DOHH2 (cell line): Measurements from ENCODE around the gene ABCF2.

Source experiments
- H3F3A ChIP-seq: fragments of 200-600 bp; sonication (generic), shearing (Covaris generic); 2 replicates; pipeline ENCODE4 v1.6.0; 2016; ENCODE audit warnings: antibody characterized with exemption, mild to moderate bottlenecking; ENCODE audit not compliant: control insufficient read depth, insufficient read depth
- H3K27ac ChIP-seq: fragments of 200-600 bp; sonication (generic); 2 replicates; pipeline ENCODE4 v1.5.1; 2014; ENCODE audit warnings: low read depth, mild to moderate bottlenecking, low read length, moderate library complexity
- H3K27me3 ChIP-seq: fragments of 200-600 bp; sonication (generic); 2 replicates; pipeline ENCODE4 v1.6.1; 2014; ENCODE audit warnings: mild to moderate bottlenecking, low read length, mixed read lengths; ENCODE audit not compliant: control insufficient read depth
- H3K36me3 ChIP-seq: fragments of 200-600 bp; sonication (generic); 2 replicates; pipeline ENCODE4 v1.6.1; 2014; ENCODE audit warnings: mild to moderate bottlenecking, low read length, moderate library complexity, mixed read lengths; ENCODE audit not compliant: control insufficient read depth
- H3K4me1 ChIP-seq: fragments of 200-600 bp; sonication (generic); 2 replicates; pipeline ENCODE4 v1.6.1; 2014; ENCODE audit warnings: mild to moderate bottlenecking, low read length, mixed read lengths; ENCODE audit not compliant: control insufficient read depth
- H3K4me2 ChIP-seq: fragments of 200-600 bp; sonication (generic); 2 replicates; pipeline ENCODE4 v1.6.0; 2014; ENCODE audit warnings: mild to moderate bottlenecking, low read length, moderate library complexity
- H3K4me3 ChIP-seq: fragments of 200-600 bp; sonication (generic); 2 replicates; pipeline ENCODE4 v1.5.1; 2014; ENCODE audit warnings: mild to moderate bottlenecking, low read length, mixed read lengths
- H3K79me2 ChIP-seq: fragments of 200-600 bp; sonication (generic); 2 replicates; pipeline ENCODE4 v1.6.1; 2014; ENCODE audit warnings: mild to moderate bottlenecking, low read length, mixed read lengths; ENCODE audit not compliant: control insufficient read depth
- H3K9me2 ChIP-seq: fragments of 200-600 bp; sonication (generic); replicated peaks from 2 replicates; pipeline ENCODE4 v1.6.1; 2014; ENCODE audit warnings: mild to moderate bottlenecking, low read length, mixed read lengths; ENCODE audit not compliant: control insufficient read depth
- H3K9me3 ChIP-seq: fragments of 200-600 bp; sonication (generic); 2 replicates; pipeline ENCODE4 v1.6.1; 2014; ENCODE audit warnings: antibody characterized with exemption, low read length, mixed read lengths; ENCODE audit not compliant: control insufficient read depth, insufficient read depth
- H4K20me1 ChIP-seq: fragments of 200-600 bp; sonication (generic); 2 replicates; pipeline ENCODE4 v1.6.0; 2014; ENCODE audit warnings: low read depth, mild to moderate bottlenecking, antibody characterized with exemption, low read length, moderate library complexity; ENCODE audit not compliant: control insufficient read depth, insufficient read depth
- CTCF ChIP-seq: fragments of 200-600 bp; sonication (generic); IDR thresholded peaks from one replicate; pipeline ENCODE4 v1.5.1; 2014; ENCODE audit warnings: antibody characterized with exemption, mild to moderate bottlenecking, low read depth, low read length; ENCODE audit not compliant: poor library complexity, severe bottlenecking
- EZH2phosphoT487 ChIP-seq: fragments of 200-600 bp; sonication (generic); IDR thresholded peaks from 2 replicates; pipeline ENCODE4 v1.6.1; 2017; ENCODE audit warnings: borderline replicate concordance, mild to moderate bottlenecking, antibody characterized with exemption, low read length, moderate library complexity, mixed read lengths

Gene ABCF2

GRCh38 chr7:151206914-151207313, 20.1 kb downstream of the ABCF2 start:
- no peaks in the 10 kb centered on the region; the same call in 1 of the 2 replicates for H4K20me1 ChIP-seq
- no peaks in the 10 kb centered on the region for H3K9me2 ChIP-seq
- H3K36me3 ChIP-seq: peaks cover 3% of the 10 kb centered on the region
- peaks cover 16% of the 10 kb centered on the region for H3K27me3 ChIP-seq
- no peak overlapping the region for H3K4me2 ChIP-seq
- peaks cover 10% of the 10 kb centered on the region; the same call in 1 of the 2 replicates for H3F3A ChIP-seq
- H3K9me3 ChIP-seq: no peaks in the 10 kb centered on the region
- no peaks in the 10 kb centered on the region for H3K4me1 ChIP-seq
- no peaks in the 10 kb centered on the region for H3K79me2 ChIP-seq
- no peak for TF ChIP-seq CTCF
- no peak for TF ChIP-seq EZH2phosphoT487
- H3K4me3 ChIP-seq: no peak overlapping the region
- H3K27ac ChIP-seq: no peak overlapping the region

GRCh38 chr7:151205730-151206129, 21.3 kb downstream of the ABCF2 start:
- Histone ChIP-seq H3K27ac (no peak overlapping the region), H3K36me3 (no peaks in the 10 kb centered on the region), H3K79me2 (no peaks in the 10 kb centered on the region), H3K4me3 (no peak overlapping the region), H3K27me3 (peaks cover 21% of the 10 kb centered on the region), H3K9me3 (no peaks in the 10 kb centered on the region), H3F3A (no peaks in the 10 kb centered on the region), H4K20me1 (no peaks in the 10 kb centered on the region), H3K9me2 (no peaks in the 10 kb centered on the region), H3K4me1 (no peaks in the 10 kb centered on the region), H3K4me2 (no peak overlapping the region)
- TF ChIP-seq EZH2phosphoT487: no peak
- no peak for TF ChIP-seq CTCF

GRCh38 chr7:151204383-151205032, 22.5 kb downstream of the ABCF2 start:
- no peak overlapping the region for H3K4me3 ChIP-seq
- no peaks in the 10 kb centered on the region for H3K9me3 ChIP-seq
- TF ChIP-seq EZH2phosphoT487 (no peak), CTCF (no peak)
- H3K4me2 ChIP-seq: no peak overlapping the region
- H3K36me3 ChIP-seq: no peaks in the 10 kb centered on the region
- H3K9me2 ChIP-seq: no peaks in the 10 kb centered on the region
- H3K4me1 ChIP-seq: no peaks in the 10 kb centered on the region
- no peaks in the 10 kb centered on the region for H3K79me2 ChIP-seq
- no peaks in the 10 kb centered on the region for H4K20me1 ChIP-seq
- H3F3A ChIP-seq: no peaks in the 10 kb centered on the region
- no peak overlapping the region for H3K27ac ChIP-seq
- peaks cover 21% of the 10 kb centered on the region for H3K27me3 ChIP-seq
